ENCODE results near the gene PSD2.

DNA sequence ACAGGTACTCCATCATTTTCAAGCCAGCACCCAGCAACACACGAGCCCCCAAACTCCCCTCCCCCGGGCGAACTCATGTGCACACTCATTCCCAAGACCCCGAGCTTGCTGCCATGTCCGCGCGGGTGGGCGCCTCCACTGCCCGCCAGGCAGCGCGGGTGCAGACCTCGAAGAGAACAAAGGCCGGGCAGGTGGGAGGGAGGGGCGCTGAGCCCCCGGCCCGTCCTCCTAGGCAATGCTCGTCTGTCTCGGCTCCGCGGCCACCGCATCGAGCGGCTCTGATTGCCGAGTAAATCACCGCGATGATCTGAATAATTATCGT, 47.1 kb upstream of the PSD2 start:
- TF ChIP-seq POLR2A (IDR thresholded peaks at IDR 0.05) (no peak), EP300 (IDR thresholded peaks at IDR 0.05; ENCODE audit: low read depth) (no peak)

Data from transverse colon (tissue), 1 donor.